ENCODE results near the gene ROBO1.

ROBO1 gene

DNA sequence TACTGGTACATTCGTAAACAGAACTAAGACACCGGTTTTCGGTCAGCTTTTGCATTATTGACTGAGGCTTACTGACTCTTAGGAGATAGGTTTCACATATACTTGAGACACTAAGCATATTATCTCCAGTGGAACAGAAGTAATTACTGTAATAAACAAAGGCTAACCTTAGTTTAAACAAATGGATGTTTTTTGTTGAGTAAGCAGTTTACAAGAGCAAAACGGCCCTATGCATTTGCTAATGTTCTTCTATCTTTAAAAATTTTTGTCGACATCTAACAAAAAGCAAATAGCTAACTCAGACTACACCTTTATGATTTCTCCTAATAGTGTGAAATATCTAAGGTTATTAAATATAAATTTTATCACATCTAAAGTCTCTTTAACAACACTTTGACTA, 664.5 kb downstream of the ROBO1 start:
- no peak overlapping the region for H3K4me3 ChIP-seq (ENCODE audit: low read depth, low read length)
- no peak for DNase-seq (ENCODE audit: low read depth, low spot score)
- in situ Hi-C loops (cut with HindIII; ENCODE audit: low sequenced_read_pairs): no loop called here
- TF ChIP-seq, protein P1, sequence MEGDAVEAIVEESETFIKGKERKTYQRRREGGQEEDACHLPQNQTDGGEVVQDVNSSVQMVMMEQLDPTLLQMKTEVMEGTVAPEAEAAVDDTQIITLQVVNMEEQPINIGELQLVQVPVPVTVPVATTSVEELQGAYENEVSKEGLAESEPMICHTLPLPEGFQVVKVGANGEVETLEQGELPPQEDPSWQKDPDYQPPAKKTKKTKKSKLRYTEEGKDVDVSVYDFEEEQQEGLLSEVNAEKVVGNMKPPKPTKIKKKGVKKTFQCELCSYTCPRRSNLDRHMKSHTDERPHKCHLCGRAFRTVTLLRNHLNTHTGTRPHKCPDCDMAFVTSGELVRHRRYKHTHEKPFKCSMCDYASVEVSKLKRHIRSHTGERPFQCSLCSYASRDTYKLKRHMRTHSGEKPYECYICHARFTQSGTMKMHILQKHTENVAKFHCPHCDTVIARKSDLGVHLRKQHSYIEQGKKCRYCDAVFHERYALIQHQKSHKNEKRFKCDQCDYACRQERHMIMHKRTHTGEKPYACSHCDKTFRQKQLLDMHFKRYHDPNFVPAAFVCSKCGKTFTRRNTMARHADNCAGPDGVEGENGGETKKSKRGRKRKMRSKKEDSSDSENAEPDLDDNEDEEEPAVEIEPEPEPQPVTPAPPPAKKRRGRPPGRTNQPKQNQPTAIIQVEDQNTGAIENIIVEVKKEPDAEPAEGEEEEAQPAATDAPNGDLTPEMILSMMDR (IDR thresholded peaks at IDR 0.05; ENCODE audit: low read depth, low read length): no peak

- in situ Hi-C loops (cut with HindIII; ENCODE audit: low sequenced_read_pairs): no loop called here
- no peak overlapping the region for H3K4me3 ChIP-seq (ENCODE audit: low read depth, low read length)
- DNase-seq (ENCODE audit: low read depth, low spot score): no peak
- TF ChIP-seq, protein P1 (IDR thresholded peaks at IDR 0.05; ENCODE audit: low read depth, low read length): no peak
These were observed 669.7 kb downstream of the ROBO1 start for GRCh38 chr3:79097964-79098660.

- TF ChIP-seq, protein P1 (IDR thresholded peaks at IDR 0.05; ENCODE audit: low read depth, low read length): no peak
- no peak overlapping the region for H3K4me3 ChIP-seq (ENCODE audit: low read depth, low read length)
- DNase-seq (ENCODE audit: low read depth, low spot score): no peak
- in situ Hi-C loops (cut with HindIII; ENCODE audit: low sequenced_read_pairs): no loop called here
These were observed 673.1 kb downstream of the ROBO1 start for GRCh38 chr3:79094654-79095053.

- in situ Hi-C loops (cut with HindIII; ENCODE audit: low sequenced_read_pairs): no loop called here
- peak; percentile 64 for DNase-seq (ENCODE audit: low read depth, low spot score)
- TF ChIP-seq, protein P1 (IDR thresholded peaks at IDR 0.05; ENCODE audit: low read depth, low read length): peak; percentile 82
- H3K4me3 ChIP-seq (ENCODE audit: low read depth, low read length): no peak overlapping the region
These were observed 681.3 kb downstream of the ROBO1 start for GRCh38 chr3:79086514-79086913.

GRCh38 chr3:79085171-79085570, 682.6 kb downstream of the ROBO1 start:
- H3K4me3 ChIP-seq (ENCODE audit: low read depth, low read length): no peak overlapping the region
- TF ChIP-seq, protein P1 (IDR thresholded peaks at IDR 0.05; ENCODE audit: low read depth, low read length): no peak
- in situ Hi-C loops (cut with HindIII; ENCODE audit: low sequenced_read_pairs): no loop called here
- peak; percentile 7 for DNase-seq (ENCODE audit: low read depth, low spot score)

GRCh38 chr3:79081335-79081734, 686.5 kb downstream of the ROBO1 start:
- TF ChIP-seq, protein P1 (IDR thresholded peaks at IDR 0.05; ENCODE audit: low read depth, low read length): no peak
- in situ Hi-C loops (cut with HindIII; ENCODE audit: low sequenced_read_pairs): no loop called here
- H3K4me3 ChIP-seq (ENCODE audit: low read depth, low read length): no peak overlapping the region
- DNase-seq (ENCODE audit: low read depth, low spot score): no peak
